Medulla oblongata (tissue), 1 donor: ENCODE results near the gene SLC24A3.

Experiments
- DNase-seq: peaks from one replicate; pipeline ENCODE4 v3.0.0-alpha.2; 2015; ENCODE audit errors: extremely low spot score

Gene SLC24A3

DNA sequence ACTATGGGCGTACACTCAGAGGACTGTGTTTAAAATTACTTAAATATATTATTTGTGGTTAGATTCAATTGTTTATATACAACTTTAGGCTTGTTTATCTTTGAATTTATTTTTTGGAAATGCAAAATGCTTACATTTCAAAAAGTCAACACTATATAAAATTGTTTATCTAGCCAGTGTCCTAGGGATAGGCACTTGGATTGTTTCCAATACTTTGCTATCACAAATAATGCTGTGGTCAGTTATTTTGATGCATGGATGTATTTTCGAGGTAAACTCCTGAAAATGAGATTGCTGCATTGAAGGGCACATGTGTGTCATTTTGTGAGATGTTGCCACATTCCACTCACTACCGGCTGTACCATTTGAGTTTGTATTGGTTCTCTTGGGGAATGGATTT, 213.9 kb downstream of the SLC24A3 start:
- no peak for DNase-seq

DNA sequence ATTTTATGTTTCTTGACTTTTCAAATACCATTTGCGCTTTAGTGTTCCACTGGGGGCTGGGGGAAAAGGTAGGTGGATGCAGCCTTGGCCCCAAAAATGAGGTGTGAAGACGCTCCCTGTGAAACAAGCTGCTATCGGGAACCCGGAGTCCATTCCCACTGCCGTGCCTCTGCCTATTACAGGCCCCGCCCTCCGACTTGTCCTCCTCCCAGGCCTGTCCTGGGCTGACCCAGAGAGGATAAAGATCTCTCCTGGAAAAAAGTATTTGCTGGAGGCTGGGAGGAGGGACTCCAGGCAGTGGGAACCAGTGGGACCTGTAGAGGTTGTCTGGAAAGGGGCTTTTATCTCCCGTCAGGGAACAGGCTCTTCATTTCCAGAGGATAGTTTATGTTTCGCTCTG, 215.0 kb downstream of the SLC24A3 start:
- no peak for DNase-seq

DNA sequence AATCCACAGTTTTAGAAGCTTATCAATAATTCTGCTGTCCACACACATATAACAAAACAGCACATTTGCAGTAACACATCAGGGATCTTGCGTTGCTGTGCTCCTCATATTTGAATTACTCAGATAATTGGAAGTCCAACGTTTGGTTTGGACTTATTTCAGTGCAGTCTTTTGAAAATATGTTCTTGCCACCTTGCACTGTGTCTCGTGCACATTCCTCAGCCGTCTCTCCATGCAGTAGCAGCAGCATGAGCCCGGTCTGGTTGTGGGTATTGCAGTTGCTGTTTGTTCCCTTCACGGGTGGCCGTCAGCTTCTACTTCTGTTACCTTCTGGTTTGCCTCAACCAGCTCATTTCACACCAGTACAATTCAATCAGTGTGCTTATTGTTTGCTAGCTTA, 215.5 kb downstream of the SLC24A3 start:
- DNase-seq: no peak

DNA sequence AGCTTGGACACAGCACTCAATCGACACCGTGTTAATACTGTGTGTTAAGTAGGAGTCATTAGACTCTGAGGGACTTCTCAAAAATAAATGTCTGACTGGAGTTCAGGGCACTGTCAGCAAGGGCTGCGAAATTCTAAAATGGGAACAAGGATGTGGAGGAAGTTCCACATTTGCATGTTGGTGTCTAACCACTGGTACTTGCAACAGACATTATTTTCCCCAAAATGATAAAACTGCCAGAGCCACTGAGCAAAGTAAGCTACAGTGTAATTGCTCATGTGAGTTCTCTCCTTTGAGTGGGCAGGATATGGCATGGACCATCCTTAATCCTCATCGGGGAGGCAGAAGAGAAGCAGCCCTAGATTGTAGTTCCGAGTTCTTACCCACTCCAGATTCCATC, 215.9 kb downstream of the SLC24A3 start:
- DNase-seq: no peak

DNA sequence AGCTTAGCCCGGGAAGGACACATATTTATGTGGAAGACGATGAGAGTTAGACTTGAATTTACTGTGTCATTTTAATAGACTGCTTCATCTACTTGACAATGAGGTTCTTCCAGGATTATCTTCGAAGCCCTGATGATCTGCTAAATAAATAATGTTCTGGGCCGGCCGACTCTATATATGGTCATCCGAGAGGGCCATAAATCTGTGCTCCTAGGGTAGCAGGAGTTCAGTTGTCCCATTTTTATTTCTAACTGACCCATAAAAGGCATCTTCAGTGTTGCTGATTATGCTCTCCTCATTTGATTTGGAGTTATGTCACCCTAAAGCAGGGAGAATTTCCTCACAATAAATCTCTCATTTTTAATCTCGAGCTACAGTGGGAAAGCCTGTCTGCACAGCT, 217.1 kb downstream of the SLC24A3 start:
- no peak for DNase-seq

DNA sequence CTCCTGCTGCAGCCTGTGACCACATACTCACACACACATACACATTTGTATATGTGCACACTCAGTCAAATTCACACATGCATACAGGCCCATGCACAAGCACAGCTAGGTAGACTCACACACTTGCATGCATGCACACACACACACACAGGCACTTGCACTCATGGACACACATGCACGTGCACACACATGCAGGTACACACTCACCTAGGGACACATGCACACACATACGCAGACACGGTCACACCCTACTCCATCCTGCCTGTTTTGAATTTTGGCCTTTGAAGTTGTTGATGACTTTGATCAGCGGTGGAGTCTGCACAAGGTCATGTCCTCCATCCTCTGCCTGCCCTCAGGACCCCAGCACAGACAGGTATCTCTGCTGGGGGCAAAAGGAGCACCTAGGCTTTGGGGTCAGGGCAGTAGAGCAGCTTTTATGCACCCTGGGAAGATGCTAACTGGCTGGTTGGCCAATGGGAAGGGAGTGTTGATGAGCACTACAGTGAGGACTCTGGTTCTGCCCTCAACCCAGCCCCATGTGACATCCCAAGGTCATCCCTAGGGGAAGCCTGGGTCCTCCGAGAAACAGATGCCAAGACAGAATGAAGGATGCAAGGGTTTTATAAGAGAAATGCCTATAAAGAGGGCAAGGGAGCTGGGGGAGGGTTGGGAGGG, 218.3 kb downstream of the SLC24A3 start:
- DNase-seq: no peak

DNA sequence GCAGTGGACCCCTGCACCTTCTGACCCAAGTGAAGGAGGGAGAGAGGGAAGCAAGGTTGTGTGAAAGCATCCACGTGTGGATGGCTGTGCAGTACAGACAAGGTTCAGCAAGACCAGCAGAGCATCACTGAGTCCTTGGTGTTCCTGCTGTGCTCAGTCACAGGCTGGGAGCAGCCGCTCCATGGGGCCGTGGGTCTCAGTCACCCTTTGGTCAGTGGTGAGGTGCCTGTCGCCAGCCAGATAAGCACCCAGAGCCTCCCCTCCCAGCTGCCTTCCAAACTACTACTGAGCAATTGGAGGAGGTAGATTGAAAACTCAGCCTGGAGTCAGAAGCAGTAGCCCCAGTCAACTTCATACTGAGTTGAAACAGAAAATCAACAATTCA, 218.9 kb downstream of the SLC24A3 start:
- no peak for DNase-seq

DNA sequence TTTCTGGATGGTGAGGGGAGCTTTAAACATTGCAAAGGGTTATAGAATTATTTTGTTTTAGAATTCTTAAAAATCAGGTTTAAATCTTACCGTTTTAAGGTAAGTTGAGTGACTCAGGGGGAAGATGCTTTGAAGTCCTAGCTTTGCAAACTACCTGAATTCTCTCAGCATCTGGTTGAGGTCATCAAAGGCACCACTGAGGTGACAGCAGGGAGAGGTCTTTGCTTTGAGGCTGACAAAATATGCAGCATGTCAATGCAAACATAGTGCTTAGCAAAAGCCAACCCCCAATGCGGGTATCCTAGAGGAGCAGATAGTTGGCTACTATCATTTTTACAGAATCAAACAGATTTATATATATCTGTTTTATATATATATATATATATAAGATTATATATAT, 219.5 kb downstream of the SLC24A3 start:
- no peak for DNase-seq

DNA sequence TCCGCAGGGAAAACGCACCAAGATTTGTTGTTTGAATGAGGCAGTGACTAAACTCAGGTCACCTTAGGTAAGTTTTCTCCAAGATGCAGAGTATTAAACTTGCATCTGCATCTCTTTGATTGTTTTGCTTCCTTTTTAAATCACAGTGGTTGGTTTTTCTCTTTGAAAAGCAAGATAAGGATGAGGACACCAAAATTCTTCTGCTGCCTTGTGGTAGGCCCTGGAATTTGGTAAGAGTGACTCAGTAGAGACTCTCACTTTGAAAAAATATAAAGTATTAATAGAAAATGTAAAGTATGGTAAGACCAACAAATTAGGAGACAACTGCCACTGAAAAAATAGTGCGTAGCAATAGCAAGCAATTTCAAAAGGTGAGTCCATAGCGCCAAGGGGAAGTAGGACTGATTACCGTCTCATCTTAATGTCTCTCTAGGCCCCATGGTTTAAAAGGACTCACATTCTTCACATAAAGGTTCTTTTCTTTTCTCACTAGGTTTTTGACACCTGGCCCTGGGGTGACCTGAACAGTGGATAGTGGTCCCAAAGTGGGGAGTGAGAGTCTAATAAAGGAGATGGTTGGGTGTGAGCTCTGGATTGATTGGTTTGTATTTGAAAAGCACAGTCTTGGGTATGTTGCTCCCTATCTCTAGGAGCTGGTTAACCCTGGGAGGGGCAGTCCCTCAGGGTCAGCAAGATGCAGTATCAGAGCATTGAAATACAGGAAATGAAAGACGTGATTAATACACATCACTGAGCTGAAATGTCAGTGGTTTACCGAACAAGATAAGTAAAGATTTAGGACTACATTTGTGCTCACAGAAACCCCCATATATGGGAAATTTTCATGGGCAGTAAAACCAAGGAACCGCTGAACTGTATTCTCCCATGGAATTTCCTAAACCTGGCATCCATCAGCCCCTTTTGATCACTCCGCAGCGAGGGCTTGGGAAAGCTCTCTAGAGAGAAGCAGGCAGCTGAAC, 221.2 kb downstream of the SLC24A3 start:
- DNase-seq: no peak

DNA sequence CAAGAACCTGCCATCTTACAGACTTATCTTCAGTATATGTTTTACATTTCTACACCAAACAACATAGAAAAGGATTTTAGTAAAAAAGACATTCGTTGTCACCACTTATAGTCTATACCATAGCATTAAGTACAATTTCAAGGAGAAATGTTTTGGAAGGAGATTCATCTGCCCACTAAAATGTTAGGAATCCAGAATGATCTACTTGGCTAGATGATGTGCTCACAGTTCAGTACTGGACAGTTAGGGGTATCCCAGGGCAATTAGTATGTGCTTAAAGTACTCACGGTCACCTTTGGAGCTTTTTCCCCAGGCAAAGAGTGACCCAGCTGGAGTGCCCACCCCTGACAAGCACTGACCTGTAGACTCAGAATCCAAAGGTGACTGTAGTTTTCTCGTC, 222.9 kb downstream of the SLC24A3 start:
- DNase-seq: no peak

DNA sequence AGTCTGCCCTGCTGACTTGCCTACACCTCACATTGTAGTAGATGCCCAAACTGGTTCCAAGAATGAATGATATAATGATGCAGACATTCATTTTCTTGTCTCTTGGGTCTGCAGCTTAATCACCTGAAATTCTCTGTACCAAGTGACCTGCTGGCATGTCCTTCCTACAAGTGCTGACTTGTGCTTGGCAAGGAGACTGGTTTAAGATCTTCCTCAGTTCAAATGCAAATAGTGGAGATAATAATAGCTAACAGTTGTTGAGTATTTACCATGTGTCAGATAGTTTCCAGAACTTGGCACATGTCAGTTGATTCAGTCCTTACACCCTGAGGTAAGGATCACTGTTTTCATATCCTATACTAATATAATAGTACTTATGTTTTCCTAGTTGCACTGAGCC, 223.4 kb downstream of the SLC24A3 start:
- DNase-seq: no peak

DNA sequence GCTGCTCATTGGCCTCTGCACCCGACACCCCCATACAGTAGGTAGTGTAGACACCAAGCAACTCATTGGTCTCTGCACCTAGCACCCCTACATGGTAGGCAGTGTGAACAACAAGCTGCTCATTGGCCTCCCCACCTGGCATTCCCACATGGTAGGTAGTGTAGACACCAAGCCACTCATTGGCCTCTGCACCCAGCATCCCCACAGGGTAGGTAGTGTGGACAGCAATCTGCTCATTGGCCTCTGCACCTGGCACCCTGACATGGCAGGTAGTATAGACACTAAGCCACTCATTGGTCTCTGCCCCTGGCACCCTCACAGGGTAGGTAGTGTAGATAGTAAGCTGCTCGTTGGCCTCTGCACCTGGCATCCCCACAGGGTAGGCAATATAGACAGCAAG, 226.0 kb downstream of the SLC24A3 start:
- no peak for DNase-seq

DNA sequence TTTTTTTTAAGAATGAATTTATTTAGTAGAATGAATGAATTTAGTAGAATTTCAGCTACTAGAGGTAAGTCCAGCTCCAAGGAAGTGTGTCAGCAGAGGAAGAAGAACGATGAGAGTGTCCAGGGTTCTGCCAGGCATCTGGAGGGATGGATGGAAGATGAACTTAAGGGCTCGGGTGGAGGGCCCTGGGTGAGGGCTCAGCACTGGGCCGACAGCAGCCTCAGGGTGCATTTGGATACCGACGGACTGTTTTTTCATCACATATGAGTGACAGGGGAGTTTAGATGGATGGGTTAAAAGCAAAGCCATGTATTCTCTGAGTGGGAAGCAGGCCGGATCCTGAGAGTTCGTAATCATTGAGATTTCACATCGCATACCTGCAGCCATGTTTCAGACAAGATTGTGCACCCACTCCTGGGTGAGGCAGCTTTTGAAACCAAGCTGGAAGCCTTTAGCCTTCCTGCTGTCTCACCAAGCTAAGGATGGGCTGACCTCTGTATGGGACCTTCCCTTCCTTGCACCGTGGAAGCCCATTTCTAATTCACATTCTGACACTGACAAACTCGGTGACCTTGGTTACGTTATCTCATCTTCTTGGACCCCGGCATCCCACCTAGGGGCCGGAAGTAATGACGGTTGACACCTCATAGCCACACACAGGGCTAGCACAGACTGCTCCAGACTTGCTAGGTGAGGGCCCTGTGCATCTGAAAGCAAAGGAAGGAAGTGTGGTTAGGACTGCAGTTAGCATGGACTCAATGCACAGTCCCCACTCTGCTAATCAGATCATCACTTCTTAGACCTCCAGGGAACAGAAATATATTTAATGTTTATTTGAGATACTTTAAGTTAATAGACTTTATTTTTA, 228.5 kb downstream of the SLC24A3 start:
- no peak for DNase-seq

DNA sequence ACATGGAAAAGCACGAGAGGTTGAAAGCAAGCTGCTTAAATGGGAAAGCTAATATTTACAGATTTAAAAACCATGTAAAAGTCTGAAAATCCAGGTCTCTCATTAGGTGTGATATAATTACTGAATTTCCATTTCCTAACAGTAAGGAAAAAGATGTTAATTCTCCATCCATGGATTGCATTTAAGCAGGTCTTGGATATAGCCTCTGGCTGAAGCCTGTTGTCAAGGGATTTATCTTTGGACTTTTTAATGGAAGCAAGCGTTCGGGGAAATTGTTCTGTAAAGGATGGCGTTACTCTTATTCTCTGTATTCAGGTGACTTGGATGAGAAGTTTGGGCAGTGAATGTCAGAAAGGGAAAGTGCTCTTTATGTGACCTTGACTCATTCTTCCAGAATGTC, 233.8 kb downstream of the SLC24A3 start:
- DNase-seq: no peak

DNA sequence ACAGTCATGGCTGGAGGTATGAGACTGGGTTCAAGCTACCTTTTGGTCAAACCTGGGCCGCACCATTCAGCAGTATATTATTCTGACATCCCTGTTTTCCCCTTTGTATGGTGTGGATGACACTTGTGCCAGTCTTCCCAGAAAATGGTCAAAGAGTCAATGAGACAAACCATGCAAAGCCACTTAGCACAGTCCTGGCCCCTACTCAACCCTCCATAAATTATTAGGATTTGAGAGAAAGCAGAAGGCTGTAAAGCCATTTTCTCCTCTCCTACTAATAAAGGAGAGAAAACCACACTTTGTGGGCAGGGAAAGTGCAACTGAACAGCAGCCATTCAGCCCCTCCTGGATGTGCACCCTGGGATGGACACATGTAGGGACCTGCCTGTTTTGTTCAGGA, 236.2 kb downstream of the SLC24A3 start:
- no peak for DNase-seq

DNA sequence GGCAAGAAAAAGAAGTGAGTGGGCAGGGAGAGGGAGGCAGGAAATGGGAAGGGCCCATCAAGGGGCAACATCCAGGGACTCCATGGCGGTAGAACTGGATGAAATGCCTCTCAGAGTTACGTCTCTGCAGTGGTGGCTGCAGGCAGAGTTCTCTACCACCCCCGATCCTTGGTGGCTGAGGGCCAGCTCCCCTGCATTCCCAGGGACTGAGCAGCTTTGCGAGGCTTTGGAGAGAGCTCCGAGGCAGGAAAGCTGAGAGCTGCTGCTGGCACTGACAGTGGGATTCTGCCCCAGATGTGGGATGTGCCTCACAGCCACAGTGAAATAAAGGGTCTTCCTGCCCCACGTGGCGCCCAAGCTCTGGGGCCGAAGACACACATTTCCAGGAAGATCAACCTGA, 236.6 kb downstream of the SLC24A3 start:
- DNase-seq: no peak

DNA sequence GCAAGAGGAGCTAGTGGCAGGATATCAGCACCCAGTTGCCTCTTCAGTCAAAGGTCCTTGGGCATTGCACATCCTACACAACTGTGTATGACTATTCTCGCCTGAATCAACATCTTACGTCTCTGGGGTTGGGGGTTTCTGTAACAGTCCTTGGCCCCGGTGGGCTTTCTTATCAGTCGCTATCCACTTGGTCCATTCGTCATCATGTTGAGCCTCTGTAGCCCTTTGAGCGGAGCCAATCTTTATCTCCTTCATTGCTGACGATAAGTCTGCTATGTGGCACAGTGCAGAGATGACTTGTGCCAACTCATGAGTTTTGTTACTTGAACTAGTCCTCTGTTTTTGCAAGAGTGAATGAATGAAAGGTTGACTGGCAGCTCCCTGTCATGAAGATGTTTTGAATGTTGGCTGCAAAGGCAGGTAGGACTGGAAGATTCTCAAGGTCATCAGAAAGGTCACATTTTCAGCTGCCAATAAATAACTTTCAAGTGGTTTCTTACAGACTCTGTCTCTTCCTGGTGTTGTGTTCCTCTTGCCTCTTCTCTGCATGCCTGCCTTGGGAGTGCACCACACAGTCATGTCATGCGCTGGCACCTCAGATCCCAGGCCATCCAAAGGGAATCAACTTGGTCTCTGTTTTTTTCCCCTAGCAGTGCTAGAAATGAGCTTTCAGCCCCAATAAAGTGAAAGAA, 238.9 kb downstream of the SLC24A3 start:
- no peak for DNase-seq

DNA sequence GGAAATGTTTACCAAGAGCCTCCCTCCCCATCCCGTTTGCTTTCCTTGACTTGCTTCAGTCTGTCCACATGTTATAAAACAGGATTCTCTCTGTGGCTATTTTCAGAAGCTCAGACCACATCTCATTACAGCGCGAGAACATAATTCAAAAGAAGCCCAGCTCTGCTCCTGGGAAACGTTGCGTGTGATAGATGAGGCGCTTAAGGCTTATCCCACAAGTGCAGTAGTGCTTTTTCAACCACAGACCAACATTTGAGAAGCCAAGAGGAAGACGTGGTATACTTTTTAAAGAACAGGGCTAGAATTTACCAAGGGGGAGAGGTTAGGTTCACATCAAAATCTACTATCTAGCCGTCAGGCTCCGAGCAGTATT, 239.5 kb downstream of the SLC24A3 start:
- DNase-seq: no peak

DNA sequence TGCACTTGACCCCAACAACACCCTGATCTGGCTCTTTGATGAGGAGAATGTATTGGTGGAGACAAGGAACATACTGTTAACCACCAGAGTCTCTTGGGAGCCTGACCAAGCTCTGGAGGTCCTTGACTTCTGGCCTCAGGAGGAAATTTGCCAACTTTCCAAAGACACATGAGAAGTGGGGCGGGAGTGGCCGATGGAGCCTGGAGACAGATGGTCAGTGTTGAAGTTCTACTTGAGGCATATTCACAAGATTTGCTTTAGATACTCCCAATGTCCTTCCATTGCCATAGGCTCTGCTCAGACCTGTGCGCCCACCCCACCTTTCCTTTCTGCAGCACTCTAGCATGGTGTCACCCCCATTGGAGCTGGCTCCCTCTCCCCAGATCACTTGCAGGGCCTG, 241.0 kb downstream of the SLC24A3 start:
- DNase-seq: no peak

DNA sequence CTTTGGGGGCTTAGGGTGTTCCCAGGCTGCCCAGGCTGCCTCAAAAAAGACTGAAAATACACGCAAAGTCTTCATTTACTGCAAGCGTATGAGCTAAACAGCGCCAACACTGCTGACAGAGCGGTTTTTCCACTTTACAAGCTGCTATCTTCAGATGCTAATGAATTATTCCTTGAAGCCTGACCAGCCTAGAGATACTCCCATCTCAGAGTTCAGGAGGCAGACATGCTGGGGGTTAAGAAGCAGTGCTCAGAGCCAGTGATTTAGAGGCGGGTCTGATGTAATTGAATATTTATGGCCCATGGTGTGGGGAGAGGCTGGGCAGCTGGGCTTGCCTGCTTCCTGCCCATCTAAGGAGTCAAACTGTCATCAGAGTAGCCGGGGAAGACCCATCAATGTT, 241.4 kb downstream of the SLC24A3 start:
- DNase-seq: no peak

DNA sequence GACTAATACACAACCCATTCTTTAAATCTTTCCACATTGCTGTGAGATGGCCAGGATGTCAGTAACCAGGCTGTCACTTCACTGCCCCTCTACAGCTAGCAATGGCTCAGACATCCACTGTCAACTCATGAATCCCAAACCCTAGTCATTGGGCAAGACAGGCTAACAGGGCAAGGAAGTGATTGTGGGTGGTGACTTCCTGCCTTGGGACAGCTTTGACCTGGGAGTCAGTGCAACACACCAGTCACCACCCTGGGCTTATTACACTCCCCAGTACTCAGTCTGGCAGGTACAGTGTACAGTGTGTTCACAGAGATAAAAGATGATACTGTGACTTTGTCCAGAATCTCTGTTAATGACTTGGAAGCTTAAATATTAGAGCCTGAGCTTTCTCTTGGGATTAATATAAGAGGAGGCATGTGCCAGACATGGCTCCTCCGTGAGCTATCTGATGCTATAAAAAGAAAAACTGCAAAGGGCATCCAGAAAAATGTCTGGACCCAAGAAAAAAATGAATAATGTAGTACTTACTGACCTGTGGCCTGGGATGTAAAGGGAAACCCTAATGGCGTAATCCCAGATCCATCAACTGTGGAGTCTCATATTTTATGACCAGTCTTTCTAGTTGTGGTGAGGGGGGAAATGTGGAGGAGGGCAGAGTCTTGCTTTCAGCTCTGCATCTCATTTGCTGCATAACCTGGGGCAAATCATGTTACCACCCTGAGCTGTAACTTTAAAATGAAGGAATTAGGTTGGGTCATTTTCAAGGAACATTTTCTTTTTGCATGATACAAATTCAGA, 244.4 kb downstream of the SLC24A3 start:
- no peak for DNase-seq
